Measurements from ENCODE around the gene SIGLEC10.

The SIGLEC10 gene

DNA sequence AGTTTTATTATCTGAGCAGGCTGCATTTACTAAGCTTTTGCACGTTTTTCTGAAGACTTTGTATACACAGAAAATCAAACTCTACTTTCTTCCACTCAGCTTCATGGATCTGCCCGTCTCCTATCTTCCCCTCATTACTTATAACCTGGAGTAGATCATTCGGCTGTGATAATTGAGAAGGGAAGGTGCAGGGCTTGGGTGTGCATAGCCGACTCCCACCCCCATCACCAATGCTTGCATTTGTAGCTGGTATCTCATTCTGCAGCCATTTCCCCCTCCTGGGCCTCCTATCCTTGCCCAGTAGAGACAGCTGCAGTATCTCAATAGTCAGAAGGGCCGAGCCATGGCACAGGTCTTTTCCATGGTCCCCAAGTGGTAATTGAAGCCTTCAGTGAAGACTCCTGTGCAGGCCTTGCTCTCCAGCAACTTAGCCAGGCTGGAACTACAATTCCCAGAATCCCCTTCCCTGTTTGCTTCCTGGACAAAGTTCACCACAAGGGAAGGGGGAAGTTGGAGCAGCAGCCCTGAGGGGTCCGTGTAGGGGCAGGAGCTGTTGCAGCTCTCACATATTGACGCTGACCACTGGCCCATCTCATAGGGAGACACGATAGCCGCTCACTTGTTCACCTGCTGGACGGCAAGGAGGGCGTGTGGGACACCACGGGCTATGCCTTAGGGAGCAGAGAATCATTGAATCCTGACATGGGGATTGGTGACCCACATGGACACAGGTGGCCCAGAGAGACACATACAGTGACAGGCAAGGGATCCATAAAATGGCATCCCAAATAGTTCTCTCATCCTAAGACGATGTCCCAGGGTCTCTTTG lies 42.9 kb upstream of the SIGLEC10 start:
- H3K4me3 ChIP-seq (ENCODE audit: low read depth, low read length, poor library complexity, severe bottlenecking), result peak overlapping the region; percentile 53
- H3K27me3 ChIP-seq (ENCODE audit: insufficient read depth, low read length), result no peaks in the 10 kb centered on the region

DNA sequence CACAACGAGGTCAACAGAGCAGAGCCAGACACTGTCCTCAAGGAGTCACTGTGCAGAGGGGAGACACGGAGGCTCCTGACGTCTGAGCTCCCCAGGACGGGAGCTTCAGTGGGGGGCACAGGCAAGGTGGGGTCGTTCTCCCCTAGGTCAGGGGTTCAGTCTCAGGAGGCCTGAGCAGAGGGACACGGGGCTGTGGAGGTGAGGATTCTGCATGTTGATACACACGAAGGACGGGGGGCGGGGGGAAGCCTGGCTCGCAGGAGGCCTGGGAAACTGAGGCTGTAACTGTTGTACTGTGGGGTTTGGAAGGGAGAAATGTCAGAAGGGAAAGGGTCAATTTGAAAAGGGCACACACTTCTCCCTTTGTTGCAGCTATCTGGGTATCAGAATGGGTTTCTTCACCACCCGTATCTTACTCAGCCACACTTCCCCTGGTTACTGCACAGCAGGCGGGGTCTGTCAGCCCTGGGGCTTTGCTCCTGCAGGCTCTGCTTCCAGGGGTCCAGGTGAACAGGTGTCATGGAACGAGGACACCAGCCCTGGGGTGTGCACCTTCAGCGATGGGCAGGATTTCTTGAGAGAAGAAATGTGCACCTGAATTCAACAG lies 41.6 kb upstream of the SIGLEC10 start:
- Histone ChIP-seq H3K27ac (ENCODE audit: low read depth, low read length, poor library complexity, severe bottlenecking) (no peak overlapping the region), H3K9me2 (ENCODE audit: low read depth, low read length) (no peaks in the 10 kb centered on the region), H3K36me3 (ENCODE audit: insufficient read depth, low read length) (no peaks in the 10 kb centered on the region), H2AFZ (ENCODE audit: low read length) (no peak overlapping the region), H3K4me1 (ENCODE audit: insufficient read depth, low read length, severe bottlenecking) (peaks cover 4% of the 10 kb centered on the region), H3K27me3 (ENCODE audit: insufficient read depth, low read length) (no peaks in the 10 kb centered on the region), H3K4me2 (ENCODE audit: low read length) (no peak overlapping the region), H3K9ac (ENCODE audit: low read length) (no peak overlapping the region), H3K79me2 (ENCODE audit: insufficient read depth, low read length) (no peaks in the 10 kb centered on the region), H3K4me3 (ENCODE audit: low read depth, low read length, poor library complexity, severe bottlenecking) (no peak overlapping the region), H3K9me3 (ENCODE audit: low read length) (no peaks in the 10 kb centered on the region), H4K20me1 (ENCODE audit: insufficient read depth, low read length) (no peaks in the 10 kb centered on the region), H3F3A (ENCODE audit: insufficient read depth, low read length) (no peaks in the 10 kb centered on the region)
- TF ChIP-seq, protein P1, sequence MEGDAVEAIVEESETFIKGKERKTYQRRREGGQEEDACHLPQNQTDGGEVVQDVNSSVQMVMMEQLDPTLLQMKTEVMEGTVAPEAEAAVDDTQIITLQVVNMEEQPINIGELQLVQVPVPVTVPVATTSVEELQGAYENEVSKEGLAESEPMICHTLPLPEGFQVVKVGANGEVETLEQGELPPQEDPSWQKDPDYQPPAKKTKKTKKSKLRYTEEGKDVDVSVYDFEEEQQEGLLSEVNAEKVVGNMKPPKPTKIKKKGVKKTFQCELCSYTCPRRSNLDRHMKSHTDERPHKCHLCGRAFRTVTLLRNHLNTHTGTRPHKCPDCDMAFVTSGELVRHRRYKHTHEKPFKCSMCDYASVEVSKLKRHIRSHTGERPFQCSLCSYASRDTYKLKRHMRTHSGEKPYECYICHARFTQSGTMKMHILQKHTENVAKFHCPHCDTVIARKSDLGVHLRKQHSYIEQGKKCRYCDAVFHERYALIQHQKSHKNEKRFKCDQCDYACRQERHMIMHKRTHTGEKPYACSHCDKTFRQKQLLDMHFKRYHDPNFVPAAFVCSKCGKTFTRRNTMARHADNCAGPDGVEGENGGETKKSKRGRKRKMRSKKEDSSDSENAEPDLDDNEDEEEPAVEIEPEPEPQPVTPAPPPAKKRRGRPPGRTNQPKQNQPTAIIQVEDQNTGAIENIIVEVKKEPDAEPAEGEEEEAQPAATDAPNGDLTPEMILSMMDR (IDR thresholded peaks at IDR 0.05; ENCODE audit: low read length), result no peak
- TF ChIP-seq EZH2 (IDR thresholded peaks at IDR 0.05; ENCODE audit: borderline replicate concordance, low read length), result no peak

More for the DNA sequence above, 42.9 kb upstream of the SIGLEC10 start:
- Histone ChIP-seq H3K9me3 (ENCODE audit: low read length) (no peaks in the 10 kb centered on the region), H3K79me2 (ENCODE audit: insufficient read depth, low read length) (no peaks in the 10 kb centered on the region), H2AFZ (ENCODE audit: low read length) (no peak overlapping the region), H3K9ac (ENCODE audit: low read length) (no peak overlapping the region; the same call in 1 of the 2 replicates), H3K9me2 (ENCODE audit: low read depth, low read length) (no peaks in the 10 kb centered on the region), H3K27ac (ENCODE audit: low read depth, low read length, poor library complexity, severe bottlenecking) (no peak overlapping the region), H3F3A (ENCODE audit: insufficient read depth, low read length) (no peaks in the 10 kb centered on the region), H4K20me1 (ENCODE audit: insufficient read depth, low read length) (no peaks in the 10 kb centered on the region), H3K4me1 (ENCODE audit: insufficient read depth, low read length, severe bottlenecking) (peaks cover 4% of the 10 kb centered on the region), H3K36me3 (ENCODE audit: insufficient read depth, low read length) (no peaks in the 10 kb centered on the region), H3K4me2 (ENCODE audit: low read length) (peak overlapping the region; percentile 66)
- TF ChIP-seq EZH2 (IDR thresholded peaks at IDR 0.05; ENCODE audit: borderline replicate concordance, low read length), result no peak
- TF ChIP-seq, protein P1 (IDR thresholded peaks at IDR 0.05; ENCODE audit: low read length), result no peak

DNA sequence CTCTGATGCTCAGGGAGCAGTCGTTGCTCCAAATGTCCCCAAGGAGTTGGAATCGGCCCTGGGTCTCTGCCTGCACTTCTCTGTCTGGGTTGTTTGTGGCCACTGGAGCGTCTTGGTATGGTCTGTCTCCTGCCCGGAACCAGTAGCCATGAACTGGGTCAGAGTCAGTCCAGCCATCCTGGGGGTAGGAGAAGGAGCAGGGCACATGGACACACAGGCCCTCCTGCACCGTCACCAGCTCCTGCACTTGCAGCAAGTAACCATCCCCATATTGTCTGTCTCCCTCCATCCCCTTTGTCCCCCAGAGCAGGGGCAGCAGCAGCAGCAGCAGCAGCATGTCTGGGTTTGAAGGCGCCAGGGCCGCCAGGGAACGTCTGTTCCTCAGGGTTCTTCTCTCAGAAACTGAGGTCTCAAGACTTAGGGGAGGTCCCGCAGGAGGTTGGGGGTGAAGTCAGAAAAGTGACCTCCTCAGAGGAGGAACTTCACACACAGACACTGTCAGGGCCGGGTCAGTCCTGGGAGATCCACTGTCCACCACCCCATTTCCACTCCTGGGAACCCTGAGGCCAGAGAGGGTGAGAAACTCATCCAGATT lies 40.7 kb upstream of the SIGLEC10 start, which contains the start of gene SIGLEC8:
Gene SIGLEC8, minus strand, starts transcription at position 404 of the 595 bp plus-strand sequence. Its CDS starts 67 bp downstream, at position 337.
- no peaks in the 10 kb centered on the region for H3K9me2 ChIP-seq (ENCODE audit: low read depth, low read length)
- H3K79me2 ChIP-seq (ENCODE audit: insufficient read depth, low read length), result no peaks in the 10 kb centered on the region
- no peaks in the 10 kb centered on the region for H3K27me3 ChIP-seq (ENCODE audit: insufficient read depth, low read length)

More for the DNA sequence above, 40.7 kb upstream of the SIGLEC10 start, which contains the start of gene SIGLEC8:
- no peaks in the 10 kb centered on the region for H3F3A ChIP-seq (ENCODE audit: insufficient read depth, low read length)
- no peak within 1 kb of the TSS for H3K4me3 ChIP-seq (ENCODE audit: low read depth, low read length, poor library complexity, severe bottlenecking)
- no peak within 1 kb of the TSS for H3K4me2 ChIP-seq (ENCODE audit: low read length)
- H4K20me1 ChIP-seq (ENCODE audit: insufficient read depth, low read length), result no peaks in the 10 kb centered on the region
- no peaks in the 10 kb centered on the region for H3K36me3 ChIP-seq (ENCODE audit: insufficient read depth, low read length)
- no peak within 1 kb of the TSS for H3K27ac ChIP-seq (ENCODE audit: low read depth, low read length, poor library complexity, severe bottlenecking)
- H2AFZ ChIP-seq (ENCODE audit: low read length), result no peak within 1 kb of the TSS
- no peak for TF ChIP-seq EZH2 (IDR thresholded peaks at IDR 0.05; ENCODE audit: borderline replicate concordance, low read length)
- TF ChIP-seq, protein P1 (IDR thresholded peaks at IDR 0.05; ENCODE audit: low read length), result no peak
- peaks cover 4% of the 10 kb centered on the region for H3K4me1 ChIP-seq (ENCODE audit: insufficient read depth, low read length, severe bottlenecking)
- H3K9me3 ChIP-seq (ENCODE audit: low read length), result no peaks in the 10 kb centered on the region
- H3K9ac ChIP-seq (ENCODE audit: low read length), result no peak within 1 kb of the TSS
